ENCODE data around the gene CACNA1C.

Gene CACNA1C

GRCh38 chr12:2673966-2674810 is 621.4 kb downstream of the CACNA1C start:
- no peak overlapping the region for H3K4me3 ChIP-seq (ENCODE audit: severe bottlenecking)
- H3K9me3 ChIP-seq (ENCODE audit: severe bottlenecking): no peaks in the 10 kb centered on the region
- DNase-seq (ENCODE audit: low spot score): no peak
- no peaks in the 10 kb centered on the region for H3K4me1 ChIP-seq (ENCODE audit: insufficient read depth, poor library complexity, severe bottlenecking)
- H3K27ac ChIP-seq (ENCODE audit: poor library complexity, severe bottlenecking): no peak overlapping the region
- H3K27me3 ChIP-seq (ENCODE audit: insufficient read depth, poor library complexity, severe bottlenecking): peaks cover 23% of the 10 kb centered on the region
- no peak for TF ChIP-seq CTCF (IDR thresholded peaks at IDR 0.05; ENCODE audit: poor library complexity, severe bottlenecking)
- no peaks in the 10 kb centered on the region for H3K36me3 ChIP-seq (ENCODE audit: low read depth)
- ATAC-seq (ENCODE audit: low read depth): no peak

- Histone ChIP-seq H3K9me3 (ENCODE audit: severe bottlenecking) (no peaks in the 10 kb centered on the region), H3K4me3 (ENCODE audit: severe bottlenecking) (no peak overlapping the region), H3K27ac (ENCODE audit: poor library complexity, severe bottlenecking) (no peak overlapping the region), H3K36me3 (ENCODE audit: low read depth) (no peaks in the 10 kb centered on the region), H3K4me1 (ENCODE audit: insufficient read depth, poor library complexity, severe bottlenecking) (no peaks in the 10 kb centered on the region), H3K27me3 (ENCODE audit: insufficient read depth, poor library complexity, severe bottlenecking) (peaks cover 16% of the 10 kb centered on the region)
- DNase-seq (ENCODE audit: low spot score) (no peak), ATAC-seq (ENCODE audit: low read depth) (no peak)
- TF ChIP-seq CTCF (IDR thresholded peaks at IDR 0.05; ENCODE audit: poor library complexity, severe bottlenecking): no peak
Measured at GRCh38 chr12:2675776-2676175, 623.0 kb downstream of the CACNA1C start.

- DNase-seq (ENCODE audit: low spot score): no peak
- no peaks in the 10 kb centered on the region for H3K36me3 ChIP-seq (ENCODE audit: low read depth)
- H3K9me3 ChIP-seq (ENCODE audit: severe bottlenecking): no peaks in the 10 kb centered on the region
- no peaks in the 10 kb centered on the region for H3K4me1 ChIP-seq (ENCODE audit: insufficient read depth, poor library complexity, severe bottlenecking)
- H3K4me3 ChIP-seq (ENCODE audit: severe bottlenecking): no peak overlapping the region
- TF ChIP-seq CTCF (IDR thresholded peaks at IDR 0.05; ENCODE audit: poor library complexity, severe bottlenecking): no peak
- peaks cover 4% of the 10 kb centered on the region for H3K27me3 ChIP-seq (ENCODE audit: insufficient read depth, poor library complexity, severe bottlenecking)
- H3K27ac ChIP-seq (ENCODE audit: poor library complexity, severe bottlenecking): no peak overlapping the region
- no peak for ATAC-seq (ENCODE audit: low read depth)
Measured at GRCh38 chr12:2677142-2677880, 624.5 kb downstream of the CACNA1C start.

GRCh38 chr12:2678426-2678825 is 625.6 kb downstream of the CACNA1C start:
- Histone ChIP-seq H3K9me3 (ENCODE audit: severe bottlenecking) (no peaks in the 10 kb centered on the region), H3K4me3 (ENCODE audit: severe bottlenecking) (no peak overlapping the region), H3K27ac (ENCODE audit: poor library complexity, severe bottlenecking) (no peak overlapping the region), H3K27me3 (ENCODE audit: insufficient read depth, poor library complexity, severe bottlenecking) (peaks cover 4% of the 10 kb centered on the region), H3K36me3 (ENCODE audit: low read depth) (no peaks in the 10 kb centered on the region), H3K4me1 (ENCODE audit: insufficient read depth, poor library complexity, severe bottlenecking) (no peaks in the 10 kb centered on the region)
- DNase-seq (ENCODE audit: low spot score) (no peak), ATAC-seq (ENCODE audit: low read depth) (no peak)
- TF ChIP-seq CTCF (IDR thresholded peaks at IDR 0.05; ENCODE audit: poor library complexity, severe bottlenecking): no peak

All from RWPE2 (cell line).